Tibial nerve (tissue), 4 donors: ENCODE results near the gene MIER2. TPM values are rescaled to one million over a fixed set of nuclear protein-coding genes. Genes with fewer than 3 reads are reported as not detected.

Source experiments
- DNase-seq, 2 donors: peaks; one replicate each; pipeline ENCODE4 v3.0.0-alpha.2; 2019; ENCODE audit warnings: low spot score in 2 of 2
- H3K27ac ChIP-seq, 4 donors: fragments of 200-600 bp; sonication (generic) in 3 of 4; one replicate each; pipeline ENCODE4 v1.5.1; 2017 to 2019; ENCODE audit warnings: mild to moderate bottlenecking in 1 of 4
- H3K27me3 ChIP-seq, 2 donors: fragments of 200-600 bp; sonication (generic) in 1 of 2; one replicate each; pipeline versions ENCODE4 v1.5.1 to v1.6.0; 2017 to 2019
- H3K36me3 ChIP-seq, 3 donors: fragments of 200-600 bp; sonication (generic); one replicate each; pipeline ENCODE4 v1.5.1; 2018 to 2019
- H3K4me1 ChIP-seq, 4 donors: fragments of 200-600 bp; sonication (generic) in 3 of 4; one replicate each; pipeline ENCODE4 v1.5.1; 2017 to 2019
- H3K4me3 ChIP-seq, 4 donors: fragments of 200-600 bp; sonication (generic) in 3 of 4; one replicate each; pipeline ENCODE4 v1.5.1; 2017 to 2019; ENCODE audit warnings: mild to moderate bottlenecking in 1 of 4, moderate library complexity in 1 of 4
- H3K9me3 ChIP-seq, 4 donors: fragments of 200-600 bp; sonication (generic) in 3 of 4; one replicate each; pipeline ENCODE4 v1.5.1; 2017 to 2019
- EP300 ChIP-seq, 2 donors: sonication (generic); formaldehyde crosslinking; IDR thresholded peaks; one replicate each; pipeline ENCODE4 v1.6.1; 2017; ENCODE audit warnings: antibody characterized with exemption in 2 of 2, mild to moderate bottlenecking in 1 of 2
- POLR2A ChIP-seq, 2 donors: fragments of 450-650 bp; IDR thresholded peaks; one replicate each; pipeline ENCODE4 v1.6.1; 2017; ENCODE audit warnings: antibody characterized with exemption in 2 of 2, mild to moderate bottlenecking in 2 of 2, moderate library complexity in 2 of 2
- WGBS, 2 donors: methylation state at CpG; one replicate each; pipeline ENCODE4 v1.1.5; 2018; 5-methylcytosine and 5-hydroxymethylcytosine counted together
- total RNA-seq, 4 donors: library from RNA; depleted of rRNA; stranded (reverse); fragments of >200 nt; gene quantifications; one replicate each; pipeline ENCODE4 v1.1.0, GENCODE V29; 2016
- TF ChIP-seq, protein P1 (sequence below), 5 experiments: fragments of 200-600 bp in 3 of 5; fragments of 450-650 bp in 2 of 5; sonication (generic) in 3 of 5; IDR thresholded peaks; one replicate each; pipeline ENCODE4 v1.5.1; 2016 to 2019; ENCODE audit warnings: antibody characterized with exemption in 5 of 5, mild to moderate bottlenecking in 3 of 5, moderate library complexity in 2 of 5

Gene MIER2
- total RNA-seq, 4 donors from 2014 or later: 17.8 to 20.7 (median 19.1) TPM

DNA sequence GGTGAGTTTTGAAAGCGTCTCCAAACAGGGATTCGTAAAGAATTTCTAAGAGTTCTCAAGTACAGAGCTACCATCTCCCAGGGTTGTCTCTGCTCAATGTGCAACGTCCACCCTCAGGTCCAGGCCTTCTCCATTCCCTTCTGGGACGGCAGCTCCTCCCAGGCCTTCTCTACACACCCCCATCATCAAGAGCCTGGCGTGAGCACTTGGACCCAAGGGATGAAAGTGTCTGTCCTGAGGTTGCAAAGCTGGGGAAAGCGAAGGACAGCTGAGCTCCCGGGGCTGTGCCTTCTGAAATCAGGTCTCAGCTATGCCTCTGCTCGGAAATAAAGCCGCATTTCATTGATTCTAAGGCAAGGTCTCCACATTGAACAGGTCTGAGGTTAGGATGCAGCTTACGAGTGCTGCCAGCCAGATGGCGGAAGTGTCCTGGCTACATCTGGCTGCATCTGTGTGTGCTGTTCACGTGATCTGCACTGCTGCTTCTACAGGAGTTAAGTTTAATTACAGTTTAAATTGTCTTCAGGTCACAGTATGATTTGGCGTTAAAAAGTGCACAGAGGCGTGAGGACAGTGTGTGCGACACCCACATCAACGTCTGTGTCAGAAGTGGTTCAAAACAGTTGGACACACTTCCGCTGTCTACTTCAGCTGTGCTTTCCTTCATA, 27.0 kb upstream of the MIER2 start:
- DNase-seq: no peak
- peaks cover 0 to 64% of the 10 kb centered on the region in 2 donors for H3K27me3 ChIP-seq
- TF ChIP-seq, protein P1, sequence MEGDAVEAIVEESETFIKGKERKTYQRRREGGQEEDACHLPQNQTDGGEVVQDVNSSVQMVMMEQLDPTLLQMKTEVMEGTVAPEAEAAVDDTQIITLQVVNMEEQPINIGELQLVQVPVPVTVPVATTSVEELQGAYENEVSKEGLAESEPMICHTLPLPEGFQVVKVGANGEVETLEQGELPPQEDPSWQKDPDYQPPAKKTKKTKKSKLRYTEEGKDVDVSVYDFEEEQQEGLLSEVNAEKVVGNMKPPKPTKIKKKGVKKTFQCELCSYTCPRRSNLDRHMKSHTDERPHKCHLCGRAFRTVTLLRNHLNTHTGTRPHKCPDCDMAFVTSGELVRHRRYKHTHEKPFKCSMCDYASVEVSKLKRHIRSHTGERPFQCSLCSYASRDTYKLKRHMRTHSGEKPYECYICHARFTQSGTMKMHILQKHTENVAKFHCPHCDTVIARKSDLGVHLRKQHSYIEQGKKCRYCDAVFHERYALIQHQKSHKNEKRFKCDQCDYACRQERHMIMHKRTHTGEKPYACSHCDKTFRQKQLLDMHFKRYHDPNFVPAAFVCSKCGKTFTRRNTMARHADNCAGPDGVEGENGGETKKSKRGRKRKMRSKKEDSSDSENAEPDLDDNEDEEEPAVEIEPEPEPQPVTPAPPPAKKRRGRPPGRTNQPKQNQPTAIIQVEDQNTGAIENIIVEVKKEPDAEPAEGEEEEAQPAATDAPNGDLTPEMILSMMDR (IDR thresholded peaks at IDR 0.05): no peak
- no peak for TF ChIP-seq POLR2A (IDR thresholded peaks at IDR 0.05)
- TF ChIP-seq EP300 (IDR thresholded peaks at IDR 0.05): no peak

DNA sequence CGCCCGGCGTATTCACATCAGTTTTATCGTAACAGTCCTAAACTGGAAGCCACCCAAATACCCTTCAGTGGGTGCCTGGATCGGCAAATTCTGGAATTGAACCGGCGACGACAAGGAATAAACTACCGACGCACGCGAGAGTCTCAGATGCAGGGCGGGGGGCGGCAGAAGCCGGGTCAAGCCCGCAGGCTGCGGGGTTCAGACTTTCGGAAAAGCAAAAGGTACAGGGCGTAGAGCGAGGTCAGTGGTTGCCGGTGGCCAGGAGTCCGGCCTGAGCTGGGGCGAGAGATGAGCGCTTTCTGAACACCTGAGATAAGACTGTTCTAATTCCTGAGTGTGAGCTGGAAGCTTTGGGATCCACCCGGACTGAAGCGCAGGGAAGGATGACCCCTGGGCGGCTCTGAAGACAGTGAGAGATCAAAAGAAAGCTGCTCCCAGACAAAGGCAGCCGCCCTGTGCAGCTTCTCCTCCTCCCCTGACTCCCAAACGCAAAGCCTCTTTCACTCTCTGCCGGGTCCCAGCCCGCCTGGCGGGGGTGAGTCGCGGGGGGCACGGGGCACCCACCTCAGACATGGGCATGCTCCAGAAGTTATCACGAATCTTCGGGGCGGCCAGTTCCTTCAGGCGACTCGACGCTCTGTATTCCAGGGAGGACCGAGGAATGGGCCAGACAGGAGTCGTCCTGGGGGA, 26.2 kb upstream of the MIER2 start:
- no peaks in the 10 kb centered on the region for H3K4me1 ChIP-seq
- DNase-seq: no peak
- WGBS, 2 donors: 87% methylated on average over 40 to 43 of the region's 43 CpGs
- no peaks in the 10 kb centered on the region for H3K36me3 ChIP-seq
- H3K4me3 ChIP-seq: no peak overlapping the region
- H3K27me3 ChIP-seq: peaks cover 0 to 66% of the 10 kb centered on the region in 2 donors
- H3K9me3 ChIP-seq: peaks cover 0 to 2% (median 0%) of the 10 kb centered on the region in 4 donors
- no peak overlapping the region for H3K27ac ChIP-seq
- TF ChIP-seq, protein P1 (IDR thresholded peaks at IDR 0.05): no peak
- no peak for TF ChIP-seq EP300 (IDR thresholded peaks at IDR 0.05)

More for the DNA sequence above, 27.0 kb upstream of the MIER2 start:
- 52 to 58% methylated on average over 17 of the region's 17 CpGs for WGBS, 2 donors
- Histone ChIP-seq H3K9me3 (peaks cover 0 to 2% (median 0%) of the 10 kb centered on the region in 4 donors), H3K4me1 (no peaks in the 10 kb centered on the region), H3K27ac (no peak overlapping the region), H3K4me3 (no peak overlapping the region), H3K36me3 (no peaks in the 10 kb centered on the region)

DNA sequence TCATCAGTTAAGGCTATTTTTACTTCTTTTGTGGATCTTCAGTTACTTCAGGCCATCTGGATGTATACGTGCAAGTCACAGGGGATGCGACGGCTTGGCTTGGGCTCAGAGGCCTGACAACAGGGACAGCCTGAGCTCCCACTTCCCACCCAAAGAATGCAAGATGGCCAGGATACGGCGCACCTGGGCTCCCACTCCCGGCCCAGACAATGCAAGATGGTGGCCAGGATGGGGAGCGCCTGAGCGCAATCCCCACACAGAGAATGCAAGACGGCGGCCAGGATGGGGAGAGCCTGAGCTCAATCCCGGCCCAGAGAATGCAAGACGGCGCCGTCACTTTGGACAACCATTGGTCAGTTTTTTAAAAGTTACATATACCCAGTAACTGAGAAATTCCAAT, 25.3 kb upstream of the MIER2 start:
- H3K36me3 ChIP-seq: no peaks in the 10 kb centered on the region
- H3K4me1 ChIP-seq: no peaks in the 10 kb centered on the region
- H3K9me3 ChIP-seq: peaks cover 0 to 2% (median 0%) of the 10 kb centered on the region in 4 donors
- H3K27ac ChIP-seq: no peak overlapping the region
- peaks cover 0 to 58% of the 10 kb centered on the region in 2 donors for H3K27me3 ChIP-seq
- no peak overlapping the region for H3K4me3 ChIP-seq
- DNase-seq: no peak
- TF ChIP-seq EP300 (IDR thresholded peaks at IDR 0.05) (no peak), POLR2A (IDR thresholded peaks at IDR 0.05) (no peak)
- TF ChIP-seq, protein P1 (IDR thresholded peaks at IDR 0.05): no peak
- WGBS, 2 donors: 89 to 93% methylated on average over 14 of the region's 14 CpGs

DNA sequence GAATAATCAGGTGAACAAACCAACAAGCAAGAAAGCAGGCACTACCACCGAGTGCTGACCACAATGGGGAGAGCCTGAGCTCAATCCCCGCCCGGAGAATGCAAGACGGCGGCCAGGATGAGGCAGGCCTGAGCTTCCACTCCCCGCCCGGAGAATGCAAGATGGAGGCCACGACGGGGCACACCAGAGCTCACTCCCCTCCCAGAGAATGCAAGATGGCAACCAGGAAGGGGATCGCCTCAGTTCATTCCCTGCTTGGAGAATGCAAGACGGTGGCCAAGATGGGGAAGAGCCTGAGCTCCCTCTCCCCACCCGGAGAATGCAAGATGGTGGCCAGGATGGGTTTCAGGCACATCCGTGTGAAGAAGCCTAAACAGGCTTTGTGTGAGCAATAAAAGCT, 24.7 kb upstream of the MIER2 start:
- H3K27me3 ChIP-seq: peaks cover 0 to 52% of the 10 kb centered on the region in 2 donors
- no peak overlapping the region for H3K4me3 ChIP-seq
- no peak for DNase-seq
- no peaks in the 10 kb centered on the region for H3K36me3 ChIP-seq
- TF ChIP-seq POLR2A (IDR thresholded peaks at IDR 0.05) (no peak), EP300 (IDR thresholded peaks at IDR 0.05) (no peak)
- TF ChIP-seq, protein P1 (IDR thresholded peaks at IDR 0.05): no peak
- 76 to 83% methylated on average over 13 of the region's 13 CpGs for WGBS, 2 donors
- H3K9me3 ChIP-seq: peaks cover 0 to 2% (median 0%) of the 10 kb centered on the region in 4 donors
- no peaks in the 10 kb centered on the region for H3K4me1 ChIP-seq
- no peak overlapping the region for H3K27ac ChIP-seq

DNA sequence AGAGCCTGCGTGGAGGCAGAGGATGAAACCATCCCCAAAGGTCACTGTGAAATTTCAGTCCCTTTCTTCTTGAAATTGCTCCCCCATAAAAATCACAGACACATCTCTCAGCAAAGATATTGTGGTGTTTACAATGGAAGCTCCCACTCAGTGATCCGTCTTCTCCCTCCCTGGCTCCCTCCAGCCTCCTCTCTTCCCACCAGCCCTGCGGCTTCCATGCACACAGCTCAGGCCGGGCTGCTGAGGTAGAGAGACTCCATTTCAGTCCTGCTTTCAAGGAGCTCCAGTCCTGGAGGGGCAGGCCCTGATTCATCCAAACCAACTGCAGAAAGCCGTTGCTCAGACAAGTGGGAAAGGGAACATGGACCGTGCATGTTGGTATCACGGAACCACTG, 24.0 kb upstream of the MIER2 start:
- Histone ChIP-seq H3K36me3 (no peaks in the 10 kb centered on the region), H3K9me3 (peaks cover 0 to 2% (median 0%) of the 10 kb centered on the region in 4 donors), H3K4me3 (no peak overlapping the region), H3K27ac (no peak overlapping the region), H3K27me3 (peaks cover 0 to 46% of the 10 kb centered on the region in 2 donors), H3K4me1 (no peaks in the 10 kb centered on the region)
- no peak for DNase-seq
- TF ChIP-seq EP300 (IDR thresholded peaks at IDR 0.05) (no peak), POLR2A (IDR thresholded peaks at IDR 0.05) (no peak)
- TF ChIP-seq, protein P1 (IDR thresholded peaks at IDR 0.05): no peak
- 67 to 69% methylated on average over 7 of the region's 7 CpGs for WGBS, 2 donors
